Smooth muscle cell (in vitro differentiated cells): ENCODE measurements around the gene DPF3. TPM values are rescaled to one million over a fixed set of nuclear protein-coding genes. Genes with fewer than 3 reads are reported as not detected.

Experiments used
- DNase-seq: peaks from one replicate; lab custom pipeline; 2025; ENCODE audit not compliant: unreplicated experiment; lab: John Stamatoyannopoulos, UW
- H2AFZ ChIP-seq: fragments of 200-600 bp; sonication (generic); 2 replicates; pipeline ENCODE4 v1.6.0; 2016; ENCODE audit warnings: antibody characterized with exemption, low read depth, mild to moderate bottlenecking
- H3F3A ChIP-seq: fragments of 200-600 bp; sonication (generic); 2 replicates; pipeline ENCODE4 v1.6.0; 2017; ENCODE audit warnings: antibody characterized with exemption, low read depth
- H3K27ac ChIP-seq: fragments of 200-600 bp; sonication (generic); 2 replicates; pipeline ENCODE4 v1.5.1; 2016; ENCODE audit warnings: low read depth, mild to moderate bottlenecking
- H3K27me3 ChIP-seq: fragments of 200-600 bp; sonication (generic); 2 replicates; pipeline ENCODE4 v1.6.1; 2016; ENCODE audit warnings: low read depth, mild to moderate bottlenecking
- H3K36me3 ChIP-seq: fragments of 200-600 bp; sonication (generic); 2 replicates; pipeline ENCODE4 v1.5.1; 2016; ENCODE audit warnings: low read depth
- H3K4me1 ChIP-seq: fragments of 200-600 bp; sonication (generic); 2 replicates; pipeline ENCODE4 v1.5.1; 2016; ENCODE audit warnings: low read depth
- H3K4me2 ChIP-seq: fragments of 200-600 bp; sonication (generic); 2 replicates; pipeline ENCODE4 v1.6.0; 2016; ENCODE audit warnings: mild to moderate bottlenecking
- H3K4me3 ChIP-seq: fragments of 200-600 bp; sonication (generic); 2 replicates; pipeline ENCODE4 v1.5.1; 2016; ENCODE audit warnings: mild to moderate bottlenecking
- H3K79me2 ChIP-seq: fragments of 200-600 bp; sonication (generic); 2 replicates; pipeline ENCODE4 v1.6.0; 2016; ENCODE audit warnings: low read depth, mild to moderate bottlenecking
- H3K9ac ChIP-seq: fragments of 200-600 bp; sonication (generic); 2 replicates; pipeline ENCODE4 v1.6.0; 2016; ENCODE audit warnings: low read depth
- H3K9me3 ChIP-seq: fragments of 200-600 bp; sonication (generic); replicated peaks from 2 replicates; pipeline ENCODE4 v1.5.1; 2016; ENCODE audit warnings: low read depth
- H4K20me1 ChIP-seq: fragments of 200-600 bp; sonication (generic); 2 replicates; pipeline ENCODE4 v1.6.0; 2016; ENCODE audit warnings: low read depth
- CTCF ChIP-seq: fragments of 200-600 bp; sonication (generic); IDR thresholded peaks from 2 replicates; pipeline ENCODE4 v1.5.1; 2017; ENCODE audit warnings: borderline replicate concordance, mild to moderate bottlenecking, antibody characterized with exemption; ENCODE audit not compliant: insufficient read depth, poor library complexity, severe bottlenecking
- WGBS: methylation state at CpG from one replicate; pipeline ENCODE4 v1.1.7; 2016; ENCODE audit warnings: low lambda C conversion rate; 5-methylcytosine and 5-hydroxymethylcytosine counted together
- polyA plus RNA-seq: library from polyadenylated mRNA; unstranded; fragments of >200 nt; fragmentation: Nextera tagmentation; extraction: Ambion mirVana; gene quantifications from 2 replicates; pipeline ENCODE4 v1.2.1, GENCODE V29; 2016
- total RNA-seq: library from RNA; depleted of rRNA; stranded (reverse); fragments of >200 nt; gene quantifications from 2 replicates; pipeline ENCODE4 v1.2.3, GENCODE V29; 2014

Gene DPF3
- total and polyA plus RNA-seq, 2 experiments from 2014 or later = 4.9 to 12.6 TPM

DNA sequence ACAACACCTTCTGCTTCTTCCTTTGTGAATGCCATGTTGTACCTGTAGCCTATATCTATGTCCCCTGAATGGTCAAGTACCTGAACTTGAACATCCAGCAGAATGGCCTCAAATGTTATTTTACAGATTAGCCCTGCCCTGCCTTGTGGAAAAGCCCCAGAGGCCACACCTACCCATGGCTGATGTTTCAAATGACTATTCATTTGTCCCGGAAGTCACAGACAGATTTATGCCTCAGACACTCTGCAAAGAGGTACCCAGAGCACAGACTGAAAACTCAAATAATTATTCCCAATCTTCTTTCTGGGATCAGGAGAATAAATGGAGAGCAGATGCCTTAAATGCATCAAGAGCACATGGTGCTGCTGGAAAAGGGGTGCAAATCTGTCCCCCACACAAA is 13.0 kb upstream of the DPF3 start:
- Histone ChIP-seq H3K9ac (no peak overlapping the region), H3K4me3 (no peak overlapping the region), H3K79me2 (no peaks in the 10 kb centered on the region), H3K4me2 (peak overlapping the region; percentile 63), H3K4me1 (peaks cover 10% of the 10 kb centered on the region), H4K20me1 (no peaks in the 10 kb centered on the region), H3K9me3 (no peaks in the 10 kb centered on the region), H3K36me3 (no peaks in the 10 kb centered on the region), H3F3A (peaks cover 20% of the 10 kb centered on the region), H3K27me3 (no peaks in the 10 kb centered on the region), H3K27ac (no peak overlapping the region), H2AFZ (no peak overlapping the region)
- WGBS = 54% methylated on average over 1 of the region's 1 CpG
- DNase-seq = no peak
- TF ChIP-seq CTCF = no peak

- Histone ChIP-seq H2AFZ (no peak overlapping the region), H3K4me1 (peaks cover 10% of the 10 kb centered on the region), H3K9me3 (no peaks in the 10 kb centered on the region), H3K4me2 (peak overlapping the region; percentile 8), H3K27me3 (no peaks in the 10 kb centered on the region), H3K27ac (peak overlapping the region; percentile 4), H4K20me1 (no peaks in the 10 kb centered on the region), H3K4me3 (no peak overlapping the region), H3F3A (peaks cover 20% of the 10 kb centered on the region), H3K79me2 (no peaks in the 10 kb centered on the region), H3K9ac (no peak overlapping the region), H3K36me3 (no peaks in the 10 kb centered on the region)
- 34% methylated on average over 3 of the region's 3 CpGs for WGBS
- DNase-seq = no peak
- TF ChIP-seq CTCF = no peak
Measured at GRCh38 chr14:72906316-72906715, 12.4 kb upstream of the DPF3 start.

DNA sequence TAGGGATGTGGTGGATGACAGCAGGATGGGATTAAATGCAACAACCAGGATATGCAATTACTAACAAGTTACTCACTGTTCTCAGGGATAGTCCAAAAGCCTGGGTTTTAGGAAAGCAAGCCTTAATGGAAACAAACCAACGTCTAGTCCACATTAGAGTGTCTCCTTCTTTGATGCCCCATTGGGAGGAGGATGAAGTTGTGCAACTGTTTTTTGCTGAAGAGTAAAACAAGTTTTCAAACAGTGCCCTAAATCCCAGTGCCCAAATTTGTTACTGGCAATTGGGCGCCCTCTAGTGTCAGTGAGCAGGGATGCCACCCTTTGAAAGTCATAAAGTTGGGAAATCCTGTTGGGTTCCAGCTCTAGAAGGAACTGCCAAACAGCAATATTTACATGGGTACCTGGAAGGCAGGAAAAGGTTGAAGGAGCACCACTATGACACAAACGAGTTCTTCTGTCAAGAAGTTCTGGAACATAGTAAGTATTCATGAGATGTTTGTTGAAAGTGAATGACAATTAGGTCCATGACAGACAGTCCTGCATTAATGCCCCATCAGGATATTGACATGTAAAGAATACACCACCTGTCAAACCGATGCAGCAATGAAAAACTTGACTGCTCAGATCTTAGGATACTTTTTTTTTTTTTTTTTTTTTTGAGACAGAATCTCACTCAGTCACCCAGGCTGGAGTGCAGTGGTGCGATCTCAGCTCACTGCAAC is 11.1 kb upstream of the DPF3 start:
- H3K4me1 ChIP-seq = peaks cover 10% of the 10 kb centered on the region
- peaks cover 20% of the 10 kb centered on the region for H3F3A ChIP-seq
- H3K36me3 ChIP-seq = no peaks in the 10 kb centered on the region
- peak; percentile 96 for TF ChIP-seq CTCF
- 37% methylated on average over 5 of the region's 5 CpGs for WGBS
- H3K4me3 ChIP-seq = no peak overlapping the region
- no peak for DNase-seq
- peak overlapping the region; percentile 75 for H3K27ac ChIP-seq
- no peaks in the 10 kb centered on the region for H3K79me2 ChIP-seq
- H3K4me2 ChIP-seq = no peak overlapping the region
- H2AFZ ChIP-seq = no peak overlapping the region
- H3K9ac ChIP-seq = no peak overlapping the region
- no peaks in the 10 kb centered on the region for H4K20me1 ChIP-seq
- no peaks in the 10 kb centered on the region for H3K27me3 ChIP-seq
- no peaks in the 10 kb centered on the region for H3K9me3 ChIP-seq

DNA sequence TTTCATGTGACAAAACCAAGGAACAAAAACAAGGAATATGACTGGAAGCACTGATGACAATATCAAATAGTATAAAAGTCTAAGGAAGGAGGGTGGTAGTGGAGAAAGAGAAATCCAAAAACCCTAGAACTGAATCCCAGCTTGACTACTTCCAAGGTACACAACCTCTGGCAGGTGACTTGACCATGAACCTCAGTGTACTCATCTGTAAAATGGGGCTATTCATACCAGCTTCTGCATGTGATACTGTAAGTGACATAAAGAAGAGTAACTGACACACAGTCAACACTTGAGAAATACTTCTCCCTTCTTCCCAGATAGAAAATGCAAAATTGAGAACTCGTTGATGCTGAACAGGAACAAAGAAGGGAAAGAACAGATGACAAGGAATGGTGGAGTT is 10.3 kb upstream of the DPF3 start:
- no peaks in the 10 kb centered on the region for H3K9me3 ChIP-seq
- no peaks in the 10 kb centered on the region for H3K79me2 ChIP-seq
- no peak overlapping the region for H2AFZ ChIP-seq
- H4K20me1 ChIP-seq = no peaks in the 10 kb centered on the region
- peak overlapping the region; percentile 75 for H3K27ac ChIP-seq
- DNase-seq = no peak
- H3K4me2 ChIP-seq = no peak overlapping the region
- H3K4me3 ChIP-seq = no peak overlapping the region
- no peaks in the 10 kb centered on the region for H3K36me3 ChIP-seq
- TF ChIP-seq CTCF = no peak
- peaks cover 10% of the 10 kb centered on the region for H3K4me1 ChIP-seq
- WGBS = 35% methylated on average over 1 of the region's 1 CpG
- H3F3A ChIP-seq = peaks cover 18% of the 10 kb centered on the region
- no peaks in the 10 kb centered on the region for H3K27me3 ChIP-seq
- no peak overlapping the region for H3K9ac ChIP-seq
